ENCODE results near the gene RGS10. TPM values are rescaled to one million over a fixed set of nuclear protein-coding genes. Genes with fewer than 3 reads are reported as not detected.

RGS10 gene
- total RNA-seq, 3 donors from 2014 or later = 34.0 to 39.2 (median 36.4) TPM

DNA sequence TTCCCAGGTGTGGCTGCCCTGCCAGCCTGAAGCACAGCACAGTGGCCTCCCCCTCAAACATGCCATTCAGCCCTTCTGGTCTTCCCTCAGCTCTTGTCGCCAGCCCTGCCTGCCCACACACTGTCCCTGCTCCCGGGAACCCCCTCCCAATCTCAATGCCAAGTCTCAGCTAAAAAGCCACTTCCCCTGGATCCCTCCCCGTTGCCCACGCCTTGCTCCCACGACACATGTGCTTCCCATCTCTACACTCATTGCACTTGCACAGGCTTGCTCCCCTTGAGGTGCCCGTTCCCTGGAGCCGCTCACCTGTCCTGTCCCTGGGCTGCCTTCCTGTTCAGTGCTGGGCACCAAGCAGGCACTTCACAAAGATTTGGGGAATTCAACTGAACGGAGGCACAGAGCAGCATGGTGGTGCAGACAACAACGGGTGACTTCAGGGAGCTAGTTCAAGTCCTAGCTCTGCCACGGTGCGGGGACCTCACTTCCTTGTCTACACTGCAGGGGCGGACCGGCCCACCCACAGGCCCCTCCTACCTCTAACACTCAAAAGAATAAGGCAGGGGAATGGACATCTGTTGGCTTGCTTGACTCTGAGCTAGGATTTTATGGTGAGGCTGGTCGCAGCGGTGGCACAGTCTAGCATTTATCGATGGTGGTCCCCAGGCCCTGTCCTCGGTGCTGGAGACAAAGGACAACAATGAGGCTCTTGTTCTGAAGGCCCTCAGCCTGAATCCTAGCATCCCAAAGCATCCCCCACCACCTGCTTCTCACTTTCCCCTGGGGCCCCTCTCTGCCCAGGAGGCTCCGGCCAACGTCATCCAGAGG, 18.4 kb downstream of the RGS10 start:
- H3K36me3 ChIP-seq = no peaks in the 10 kb centered on the region
- H3K9me3 ChIP-seq = no peaks in the 10 kb centered on the region
- intact Hi-C loops (cut with DNase I; ENCODE audit: low total_unique reads) = loop anchor here (5.0 kb wide), 1 partner anchor 1222 kb away; no protein-coding TSS in a partner anchor
- no peak overlapping the region for H3K27ac ChIP-seq
- no peaks in the 10 kb centered on the region for H3K27me3 ChIP-seq
- no peak overlapping the region for H3K4me3 ChIP-seq
- no peak for DNase-seq (ENCODE audit: low spot score in 2 of 2)
- no peaks in the 10 kb centered on the region for H3K4me1 ChIP-seq
- TF ChIP-seq POLR2AphosphoS5 (IDR thresholded peaks at IDR 0.05) (no peak), POLR2A (IDR thresholded peaks at IDR 0.05) (no peak)
- TF ChIP-seq, protein P1, sequence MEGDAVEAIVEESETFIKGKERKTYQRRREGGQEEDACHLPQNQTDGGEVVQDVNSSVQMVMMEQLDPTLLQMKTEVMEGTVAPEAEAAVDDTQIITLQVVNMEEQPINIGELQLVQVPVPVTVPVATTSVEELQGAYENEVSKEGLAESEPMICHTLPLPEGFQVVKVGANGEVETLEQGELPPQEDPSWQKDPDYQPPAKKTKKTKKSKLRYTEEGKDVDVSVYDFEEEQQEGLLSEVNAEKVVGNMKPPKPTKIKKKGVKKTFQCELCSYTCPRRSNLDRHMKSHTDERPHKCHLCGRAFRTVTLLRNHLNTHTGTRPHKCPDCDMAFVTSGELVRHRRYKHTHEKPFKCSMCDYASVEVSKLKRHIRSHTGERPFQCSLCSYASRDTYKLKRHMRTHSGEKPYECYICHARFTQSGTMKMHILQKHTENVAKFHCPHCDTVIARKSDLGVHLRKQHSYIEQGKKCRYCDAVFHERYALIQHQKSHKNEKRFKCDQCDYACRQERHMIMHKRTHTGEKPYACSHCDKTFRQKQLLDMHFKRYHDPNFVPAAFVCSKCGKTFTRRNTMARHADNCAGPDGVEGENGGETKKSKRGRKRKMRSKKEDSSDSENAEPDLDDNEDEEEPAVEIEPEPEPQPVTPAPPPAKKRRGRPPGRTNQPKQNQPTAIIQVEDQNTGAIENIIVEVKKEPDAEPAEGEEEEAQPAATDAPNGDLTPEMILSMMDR (IDR thresholded peaks at IDR 0.05) = no peak

DNA sequence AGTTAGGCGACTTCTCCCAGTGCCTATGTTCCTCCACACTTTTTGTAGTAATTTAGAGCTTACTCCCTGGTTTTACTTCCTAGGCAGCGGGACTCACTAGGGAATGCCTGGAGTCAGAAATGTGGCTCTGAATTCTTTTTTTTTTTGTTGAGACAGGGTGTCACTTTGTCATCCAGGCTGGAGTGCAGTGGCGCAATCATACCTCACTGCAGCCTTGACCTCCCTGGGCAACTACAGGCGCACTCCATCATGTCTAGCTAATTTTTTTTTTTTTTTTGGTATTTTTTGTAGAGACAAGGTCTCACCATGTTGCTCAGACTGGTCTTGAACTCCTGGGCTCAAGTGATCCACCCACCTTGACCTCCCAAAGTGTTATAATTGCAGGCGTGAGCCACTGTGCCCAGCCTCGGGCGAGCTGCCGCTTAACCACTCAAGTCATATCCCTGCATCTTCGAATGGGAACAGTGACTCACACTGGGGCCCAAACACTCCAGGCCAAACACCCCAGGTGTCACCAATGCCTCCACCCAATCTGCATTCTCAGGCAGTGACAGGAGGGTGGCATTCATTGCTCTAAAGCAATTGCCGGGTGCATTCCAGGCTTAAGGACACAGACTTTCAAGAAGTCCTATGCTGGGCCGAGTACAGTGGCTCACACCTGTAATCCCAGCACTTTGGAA, 19.6 kb downstream of the RGS10 start:
- Histone ChIP-seq H3K27me3 (no peaks in the 10 kb centered on the region), H3K27ac (no peak overlapping the region)
- intact Hi-C loops (cut with DNase I; ENCODE audit: low total_unique reads) = loop anchor here (5.0 kb wide), 1 partner anchor 1221 kb away; no protein-coding TSS in a partner anchor

GRCh38 chr10:119521443-119522204, 20.9 kb downstream of the RGS10 start:
- TF ChIP-seq POLR2AphosphoS5 (IDR thresholded peaks at IDR 0.05) (no peak), POLR2A (IDR thresholded peaks at IDR 0.05) (no peak)
- TF ChIP-seq, protein P1 (IDR thresholded peaks at IDR 0.05) = no peak
- Histone ChIP-seq H3K27me3 (no peaks in the 10 kb centered on the region), H3K4me3 (no peak overlapping the region), H3K4me1 (no peaks in the 10 kb centered on the region), H3K36me3 (no peaks in the 10 kb centered on the region), H3K27ac (no peak overlapping the region), H3K9me3 (no peaks in the 10 kb centered on the region)
- intact Hi-C loops (cut with DNase I; ENCODE audit: low total_unique reads) = loop anchor here (5.0 kb wide), 1 partner anchor 1219 kb away; no protein-coding TSS in a partner anchor
- no peak for DNase-seq (ENCODE audit: low spot score in 2 of 2)

More for the DNA sequence above, 19.6 kb downstream of the RGS10 start:
- DNase-seq (ENCODE audit: low spot score in 2 of 2) = no peak
- no peaks in the 10 kb centered on the region for H3K4me1 ChIP-seq
- no peak overlapping the region for H3K4me3 ChIP-seq
- H3K36me3 ChIP-seq = no peaks in the 10 kb centered on the region
- TF ChIP-seq POLR2A (IDR thresholded peaks at IDR 0.05) (no peak), POLR2AphosphoS5 (IDR thresholded peaks at IDR 0.05) (no peak)
- TF ChIP-seq, protein P1 (IDR thresholded peaks at IDR 0.05) = no peak
- no peaks in the 10 kb centered on the region for H3K9me3 ChIP-seq

DNA sequence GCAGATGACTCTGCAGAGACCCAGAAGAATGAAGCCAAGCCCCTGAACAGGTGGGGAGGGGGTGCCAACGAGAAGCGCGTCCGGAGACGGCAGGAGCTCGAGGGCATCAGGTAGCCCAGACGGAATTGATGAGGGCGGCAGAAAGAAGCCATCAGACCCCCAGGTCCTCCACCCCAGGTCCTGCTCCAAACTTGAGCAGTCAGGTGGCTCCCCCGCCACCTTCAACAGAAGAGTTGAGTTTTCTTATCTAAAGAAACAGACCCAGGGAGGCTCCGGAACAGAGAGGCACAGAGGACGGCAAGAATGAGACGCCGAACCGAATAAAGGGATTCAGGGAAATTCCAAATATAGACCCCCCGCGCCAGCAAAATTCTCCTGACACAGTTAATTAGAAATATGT, 22.2 kb downstream of the RGS10 start:
- TF ChIP-seq, protein P1 (IDR thresholded peaks at IDR 0.05) = no peak
- TF ChIP-seq POLR2A (IDR thresholded peaks at IDR 0.05) (no peak), POLR2AphosphoS5 (IDR thresholded peaks at IDR 0.05) (no peak)
- H3K36me3 ChIP-seq = no peaks in the 10 kb centered on the region

More for the DNA sequence above, 22.2 kb downstream of the RGS10 start:
- no peak for DNase-seq (ENCODE audit: low spot score in 2 of 2)
- H3K9me3 ChIP-seq = no peaks in the 10 kb centered on the region
- H3K27me3 ChIP-seq = no peaks in the 10 kb centered on the region
- H3K4me3 ChIP-seq = no peak overlapping the region
- H3K4me1 ChIP-seq = no peaks in the 10 kb centered on the region
- intact Hi-C loops (cut with DNase I; ENCODE audit: low total_unique reads) = loop anchor here (5.0 kb wide), 1 partner anchor 1218 kb away; no protein-coding TSS in a partner anchor
- H3K27ac ChIP-seq = no peak overlapping the region

Measured in breast epithelium (tissue), 4 donors.